Measurements from ENCODE around the gene NAALADL1. TPM values are rescaled to one million over a fixed set of nuclear protein-coding genes. Genes with fewer than 3 reads are reported as not detected.

Gene NAALADL1
- total RNA-seq, 4 donors from 2014 or later: 2.7 to 8.3 (median 5.1) TPM

DNA sequence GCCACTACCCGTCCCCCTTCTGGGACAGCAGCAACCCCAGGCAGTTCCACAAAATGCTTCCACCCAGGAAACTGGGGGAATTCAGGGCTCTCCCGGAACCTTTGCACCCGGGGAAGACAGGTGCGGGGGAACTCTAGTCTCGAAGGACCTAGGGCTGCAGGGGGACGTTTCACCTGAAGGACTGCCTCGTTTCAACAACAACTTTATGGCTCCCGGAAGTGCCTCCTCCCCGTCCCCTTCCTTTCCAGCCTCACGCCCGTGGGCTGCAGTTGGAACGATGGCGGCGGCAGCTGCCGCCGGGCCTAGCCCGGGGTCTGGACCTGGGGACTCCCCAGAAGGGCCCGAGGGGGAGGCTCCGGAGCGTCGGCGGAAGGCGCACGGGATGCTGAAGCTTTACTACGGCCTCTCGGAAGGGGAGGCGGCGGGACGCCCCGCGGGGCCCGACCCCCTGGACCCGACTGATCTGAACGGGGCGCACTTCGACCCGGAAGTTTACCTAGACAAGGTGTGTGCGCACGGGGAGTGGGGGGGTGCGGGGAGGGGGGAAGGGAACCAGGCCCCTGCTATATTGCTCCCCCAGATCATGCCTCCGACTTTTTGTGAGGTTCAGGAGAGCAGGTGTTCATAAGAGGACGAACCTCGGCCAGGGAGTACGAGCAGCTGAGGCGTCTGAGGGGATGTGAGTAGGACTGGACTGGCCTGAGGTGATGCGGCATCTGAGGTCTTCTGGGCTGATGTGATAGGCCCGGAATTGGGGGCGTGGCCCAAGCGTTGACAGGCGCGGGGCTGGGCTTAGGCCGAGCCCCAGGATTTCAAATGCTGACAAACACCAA is 37.8 kb upstream of the NAALADL1 start, which contains the start of gene VPS51:
Gene VPS51, plus strand, starts transcription at position 241 of the 833 bp plus-strand sequence. Its CDS starts 37 bp downstream, at position 278.
- H3K27ac ChIP-seq: peak within 1 kb of the TSS; percentile 91

DNA sequence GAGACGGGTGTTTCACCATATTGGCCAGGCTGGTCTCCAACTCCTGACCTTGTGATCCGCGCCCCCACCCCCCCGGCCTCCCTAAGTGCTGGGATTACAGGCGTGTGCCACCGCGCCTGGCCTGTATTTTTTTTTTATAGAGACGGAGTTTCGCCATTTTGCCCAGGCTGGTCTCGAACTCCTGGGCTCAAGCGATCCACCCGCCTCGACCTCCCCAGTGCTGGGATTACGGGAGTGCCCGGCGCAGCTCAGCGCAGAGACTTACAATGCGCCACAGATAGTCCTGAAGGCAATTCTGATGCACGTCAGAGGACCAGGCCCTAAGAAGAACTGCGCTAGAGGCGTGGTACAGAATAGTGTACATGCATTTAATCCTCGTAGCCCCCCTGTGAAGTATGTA is 37.1 kb upstream of the NAALADL1 start:
- H3K27me3 ChIP-seq: no peaks in the 10 kb centered on the region
- no peak for DNase-seq (ENCODE audit: low spot score in 2 of 2)
- TF ChIP-seq, protein P1, sequence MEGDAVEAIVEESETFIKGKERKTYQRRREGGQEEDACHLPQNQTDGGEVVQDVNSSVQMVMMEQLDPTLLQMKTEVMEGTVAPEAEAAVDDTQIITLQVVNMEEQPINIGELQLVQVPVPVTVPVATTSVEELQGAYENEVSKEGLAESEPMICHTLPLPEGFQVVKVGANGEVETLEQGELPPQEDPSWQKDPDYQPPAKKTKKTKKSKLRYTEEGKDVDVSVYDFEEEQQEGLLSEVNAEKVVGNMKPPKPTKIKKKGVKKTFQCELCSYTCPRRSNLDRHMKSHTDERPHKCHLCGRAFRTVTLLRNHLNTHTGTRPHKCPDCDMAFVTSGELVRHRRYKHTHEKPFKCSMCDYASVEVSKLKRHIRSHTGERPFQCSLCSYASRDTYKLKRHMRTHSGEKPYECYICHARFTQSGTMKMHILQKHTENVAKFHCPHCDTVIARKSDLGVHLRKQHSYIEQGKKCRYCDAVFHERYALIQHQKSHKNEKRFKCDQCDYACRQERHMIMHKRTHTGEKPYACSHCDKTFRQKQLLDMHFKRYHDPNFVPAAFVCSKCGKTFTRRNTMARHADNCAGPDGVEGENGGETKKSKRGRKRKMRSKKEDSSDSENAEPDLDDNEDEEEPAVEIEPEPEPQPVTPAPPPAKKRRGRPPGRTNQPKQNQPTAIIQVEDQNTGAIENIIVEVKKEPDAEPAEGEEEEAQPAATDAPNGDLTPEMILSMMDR (IDR thresholded peaks at IDR 0.05): no peak
- TF ChIP-seq EP300 (IDR thresholded peaks at IDR 0.05): no peak
- no peak for TF ChIP-seq POLR2AphosphoS5 (IDR thresholded peaks at IDR 0.05)
- no peak for TF ChIP-seq POLR2A (IDR thresholded peaks at IDR 0.05)
- H3K4me1 ChIP-seq: peaks cover 28% of the 10 kb centered on the region
- no peaks in the 10 kb centered on the region for H3K36me3 ChIP-seq
- H3K4me3 ChIP-seq: peak overlapping the region; percentile 95
- WGBS: 77% methylated on average over 22 of the region's 22 CpGs
- no peaks in the 10 kb centered on the region for H3K9me3 ChIP-seq
- H3K27ac ChIP-seq: peak overlapping the region; percentile 91

More for the DNA sequence above, 37.8 kb upstream of the NAALADL1 start, which contains the start of gene VPS51:
- Histone ChIP-seq H3K4me1 (peaks cover 33% of the 10 kb centered on the region), H3K36me3 (no peaks in the 10 kb centered on the region), H3K27me3 (no peaks in the 10 kb centered on the region), H3K4me3 (peak within 1 kb of the TSS; percentile 95), H3K9me3 (no peaks in the 10 kb centered on the region)
- TF ChIP-seq, protein P1 (IDR thresholded peaks at IDR 0.05): no peak
- TF ChIP-seq POLR2AphosphoS5 (IDR thresholded peaks at IDR 0.05) (peak in 2 of 3 donors; percentile 22 to 99), EP300 (IDR thresholded peaks at IDR 0.05) (no peak), POLR2A (IDR thresholded peaks at IDR 0.05) (peak; percentile 44 to 45)
- WGBS: 1% methylated on average over 29 of the region's 52 CpGs
- DNase-seq (ENCODE audit: low spot score in 2 of 2): peak; percentile 92

DNA sequence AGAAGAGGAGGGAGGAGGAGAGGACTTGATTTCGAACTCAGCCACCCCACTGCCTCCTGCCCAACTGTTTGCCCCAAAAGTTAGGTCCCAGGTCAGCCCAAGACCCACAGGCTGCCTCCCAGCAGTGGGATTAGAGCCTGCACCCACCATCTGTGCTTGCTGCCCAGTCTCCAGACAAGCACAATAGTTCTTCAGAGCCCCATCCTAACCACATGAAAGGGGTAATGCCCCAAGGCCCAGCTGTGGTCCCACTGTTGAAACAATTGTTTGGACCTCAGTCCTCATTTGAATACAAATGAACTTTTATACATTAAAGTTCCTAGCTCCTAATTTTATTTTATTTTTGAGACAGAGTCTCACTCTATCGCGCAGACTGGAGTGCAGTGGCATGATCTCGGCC is 32.3 kb upstream of the NAALADL1 start:
- Histone ChIP-seq H3K4me3 (no peak overlapping the region), H3K4me1 (peaks cover 2% of the 10 kb centered on the region), H3K9me3 (no peaks in the 10 kb centered on the region), H3K27ac (no peak overlapping the region), H3K27me3 (no peaks in the 10 kb centered on the region), H3K36me3 (peaks cover 36% of the 10 kb centered on the region)
- TF ChIP-seq POLR2AphosphoS5 (IDR thresholded peaks at IDR 0.05): no peak
- TF ChIP-seq, protein P1 (IDR thresholded peaks at IDR 0.05): no peak
- no peak for TF ChIP-seq POLR2A (IDR thresholded peaks at IDR 0.05)
- TF ChIP-seq EP300 (IDR thresholded peaks at IDR 0.05): no peak
- no peak for DNase-seq (ENCODE audit: low spot score in 2 of 2)
- WGBS: 89% methylated on average over 4 of the region's 4 CpGs

DNA sequence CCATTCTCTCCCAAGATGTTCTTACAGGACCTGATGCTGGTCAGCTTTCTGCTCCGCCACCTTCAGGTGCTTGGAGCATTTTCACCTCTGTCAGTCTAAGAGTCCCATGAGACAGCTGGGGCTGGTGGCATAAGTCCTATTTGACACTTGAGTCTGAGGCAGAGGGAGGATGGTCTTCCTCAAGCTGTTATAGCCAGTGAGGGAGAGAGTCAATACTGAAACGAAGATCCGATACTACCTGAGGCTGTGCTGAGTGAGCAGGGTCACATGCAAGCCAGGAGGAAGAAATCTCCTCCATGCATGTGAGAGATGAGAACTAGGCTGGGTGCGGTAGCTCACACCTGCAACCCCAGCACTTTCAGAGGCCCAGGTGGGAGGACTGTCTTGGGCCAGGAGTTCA is 31.3 kb upstream of the NAALADL1 start:
- WGBS: 90% methylated on average over 3 of the region's 4 CpGs

DNA sequence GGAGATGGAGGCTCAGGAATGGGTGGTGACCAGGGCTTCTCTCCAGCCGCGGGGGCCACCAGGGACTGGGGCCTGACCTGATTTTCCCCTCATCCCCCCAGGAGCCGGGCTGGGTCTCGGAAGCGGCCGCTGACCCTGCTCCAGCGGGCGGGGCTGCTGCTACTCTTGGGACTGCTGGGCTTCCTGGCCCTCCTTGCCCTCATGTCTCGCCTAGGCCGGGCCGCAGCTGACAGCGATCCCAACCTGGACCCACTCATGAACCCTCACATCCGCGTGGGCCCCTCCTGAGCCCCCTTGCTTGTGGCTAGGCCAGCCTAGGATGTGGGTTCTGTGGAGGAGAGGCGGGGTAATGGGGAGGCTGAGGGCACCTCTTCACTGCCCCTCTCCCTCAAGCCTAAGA is 29.5 kb upstream of the NAALADL1 start:
- Histone ChIP-seq H3K9me3 (no peaks in the 10 kb centered on the region), H3K36me3 (peaks cover 36% of the 10 kb centered on the region), H3K4me3 (no peak overlapping the region), H3K27me3 (no peaks in the 10 kb centered on the region), H3K27ac (no peak overlapping the region), H3K4me1 (peaks cover 16% of the 10 kb centered on the region)
- TF ChIP-seq POLR2AphosphoS5 (IDR thresholded peaks at IDR 0.05): no peak
- TF ChIP-seq POLR2A (IDR thresholded peaks at IDR 0.05): no peak
- TF ChIP-seq EP300 (IDR thresholded peaks at IDR 0.05): no peak
- TF ChIP-seq, protein P1 (IDR thresholded peaks at IDR 0.05): no peak
- whole genome bisulfite sequencing: no CpG with 5 or more reads among the region's 15 CpGs
- DNase-seq (ENCODE audit: low spot score in 2 of 2): no peak

More for the DNA sequence above, 31.3 kb upstream of the NAALADL1 start:
- Histone ChIP-seq H3K4me1 (peaks cover 8% of the 10 kb centered on the region), H3K4me3 (no peak overlapping the region), H3K9me3 (no peaks in the 10 kb centered on the region), H3K27ac (no peak overlapping the region), H3K36me3 (peaks cover 36% of the 10 kb centered on the region), H3K27me3 (no peaks in the 10 kb centered on the region)
- TF ChIP-seq POLR2A (IDR thresholded peaks at IDR 0.05) (no peak), POLR2AphosphoS5 (IDR thresholded peaks at IDR 0.05) (no peak), EP300 (IDR thresholded peaks at IDR 0.05) (no peak)
- TF ChIP-seq, protein P1 (IDR thresholded peaks at IDR 0.05): no peak
- DNase-seq (ENCODE audit: low spot score in 2 of 2): no peak

Data from suprapubic skin (tissue), 4 donors.